OCI-LY7 (cell line): ENCODE measurements around the gene ECHDC1.

Source experiments
- EZH2phosphoT487 ChIP-seq: fragments of 200-600 bp; sonication (generic); IDR thresholded peaks from 2 replicates; pipeline ENCODE4 v1.6.1; 2018; ENCODE audit warnings: low read depth, borderline replicate concordance, mild to moderate bottlenecking, mixed run types, antibody characterized with exemption, low read length, moderate library complexity, mixed read lengths
- TF ChIP-seq, protein P1 (sequence below): fragments of 200-600 bp; sonication (generic); conservative IDR thresholded peaks from 2 replicates; pipeline ENCODE4 v1.5.1; 2014; ENCODE audit warnings: mild to moderate bottlenecking, antibody characterized with exemption, low read length, moderate library complexity, mixed read lengths

DNA sequence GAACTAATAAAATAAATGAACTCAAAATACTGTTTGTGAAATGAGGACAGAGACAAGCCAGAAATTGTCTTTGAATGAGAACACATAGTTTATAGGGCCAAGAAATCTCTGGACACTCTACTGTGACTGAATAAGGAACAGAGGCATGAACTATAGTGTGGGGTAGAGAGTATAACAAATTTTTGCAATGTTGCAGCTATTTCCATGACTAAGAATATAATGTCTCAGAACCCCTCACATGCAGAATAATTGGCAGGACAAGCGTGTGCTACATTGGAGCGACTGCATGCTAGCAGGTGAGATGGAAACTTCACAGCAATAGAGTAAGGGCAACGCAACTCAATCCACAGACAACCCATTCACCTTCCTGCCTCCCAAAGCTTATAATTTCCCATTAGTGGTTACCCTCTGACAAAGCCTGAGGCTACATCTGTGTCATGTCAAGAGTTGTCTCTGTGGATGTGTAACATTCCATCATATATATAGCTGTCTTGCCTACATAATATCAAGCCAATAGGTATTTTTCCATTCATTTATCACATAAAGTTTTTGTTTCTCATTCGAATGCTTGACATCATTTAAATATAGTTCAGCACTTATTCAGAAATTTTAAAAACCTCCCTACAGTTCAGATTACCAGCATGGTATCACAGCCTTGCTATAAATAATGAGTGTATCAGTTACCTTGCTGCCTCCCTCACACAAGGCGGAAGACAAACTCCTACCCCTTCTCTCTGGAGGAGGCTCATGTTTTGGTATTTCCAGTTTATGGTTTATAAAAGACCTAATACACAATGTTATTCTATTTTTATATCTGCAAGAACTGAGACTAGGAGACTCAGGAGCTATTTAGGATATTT is 47.9 kb upstream of the ECHDC1 start:
- TF ChIP-seq, protein P1, sequence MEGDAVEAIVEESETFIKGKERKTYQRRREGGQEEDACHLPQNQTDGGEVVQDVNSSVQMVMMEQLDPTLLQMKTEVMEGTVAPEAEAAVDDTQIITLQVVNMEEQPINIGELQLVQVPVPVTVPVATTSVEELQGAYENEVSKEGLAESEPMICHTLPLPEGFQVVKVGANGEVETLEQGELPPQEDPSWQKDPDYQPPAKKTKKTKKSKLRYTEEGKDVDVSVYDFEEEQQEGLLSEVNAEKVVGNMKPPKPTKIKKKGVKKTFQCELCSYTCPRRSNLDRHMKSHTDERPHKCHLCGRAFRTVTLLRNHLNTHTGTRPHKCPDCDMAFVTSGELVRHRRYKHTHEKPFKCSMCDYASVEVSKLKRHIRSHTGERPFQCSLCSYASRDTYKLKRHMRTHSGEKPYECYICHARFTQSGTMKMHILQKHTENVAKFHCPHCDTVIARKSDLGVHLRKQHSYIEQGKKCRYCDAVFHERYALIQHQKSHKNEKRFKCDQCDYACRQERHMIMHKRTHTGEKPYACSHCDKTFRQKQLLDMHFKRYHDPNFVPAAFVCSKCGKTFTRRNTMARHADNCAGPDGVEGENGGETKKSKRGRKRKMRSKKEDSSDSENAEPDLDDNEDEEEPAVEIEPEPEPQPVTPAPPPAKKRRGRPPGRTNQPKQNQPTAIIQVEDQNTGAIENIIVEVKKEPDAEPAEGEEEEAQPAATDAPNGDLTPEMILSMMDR, result no peak
- no peak for TF ChIP-seq EZH2phosphoT487
